Astrocyte (in vitro differentiated cells and primary cell): ENCODE results near the gene ATP6V0D1.

Experiments used
- CTCF ChIP-seq: IDR thresholded peaks from 2 replicates; pipeline ENCODE4 v1.5.1; 2011; ENCODE audit warnings: low read depth, mild to moderate bottlenecking, inconsistent platforms, low read length, moderate library complexity; ENCODE audit not compliant: insufficient read depth
- EZH2 ChIP-seq: IDR thresholded peaks from 2 replicates; pipeline ENCODE4 v1.6.1; 2012; ENCODE audit warnings: mild to moderate bottlenecking, low read length, inconsistent platforms; ENCODE audit not compliant: insufficient read depth

- TF ChIP-seq CTCF (no peak), EZH2 (no peak)
Measured at GRCh38 chr16:67481561-67482232, 740 bp upstream of the ATP6V0D1 start.
